ENCODE results near the gene PDSS1. TPM values are rescaled to one million over a fixed set of nuclear protein-coding genes. Genes with fewer than 3 reads are reported as not detected.

Gene PDSS1
- total and polyA plus RNA-seq, 9 of the 15 experiments (the other 6 are each of a cell fraction or from before 2014, with no cell fraction given), result 11.0 to 59.5 (median 45.3) TPM

GRCh38 chr10:26779176-26779860, 81.8 kb downstream of the PDSS1 start:
- FAIRE-seq (peak; percentile 77), DNase-seq (ENCODE audit: extremely low read depth in 1 of 4, low spot score in 3 of 4) (peak in 1 of 4 experiments; percentile 18), ATAC-seq (peak; percentile 53; the same call in 2 of the 3 replicates)
- Histone ChIP-seq H3K4me2 (ENCODE audit: insufficient read depth, low read length) (no peak overlapping the region; the same call in 1 of the 2 replicates), H3K4me3 (no peak overlapping the region), H3K9me3 (replicated peaks; ENCODE audit: control insufficient read depth, insufficient read depth, low read depth, low read length) (no peaks in the 10 kb centered on the region), H3K27me3 (ENCODE audit: control insufficient read depth in 2 of 2, insufficient read depth in 2 of 2, low read length in 2 of 2) (no peaks in the 10 kb centered on the region), H4K20me1 (replicated peaks; ENCODE audit: control insufficient read depth, insufficient read depth, low read length) (peaks cover 24% of the 10 kb centered on the region), H3K9ac (ENCODE audit: insufficient read depth in 1 of 2, low read depth in 2 of 2, low read length in 2 of 2) (no peak overlapping the region), H3K27ac (ENCODE audit: extremely low read depth, low read depth, low read length) (no peak overlapping the region), H2AFZ (ENCODE audit: low read depth, low read length) (no peak overlapping the region), H3K36me3 (ENCODE audit: control insufficient read depth, insufficient read depth, low read length) (no peaks in the 10 kb centered on the region), H3K4me1 (replicated peaks in 1 of 2; ENCODE audit: control insufficient read depth in 2 of 2, insufficient read depth in 2 of 2, low read length in 2 of 2) (peaks cover 0 to 15% of the 10 kb centered on the region in 2 experiments; a peak in 3 of 5 replicates), H3K9me1 (ENCODE audit: control insufficient read depth, insufficient read depth, low read length) (no peaks in the 10 kb centered on the region), H3K79me2 (ENCODE audit: control insufficient read depth, insufficient read depth, low read length) (peaks cover 40% of the 10 kb centered on the region)
- BruUV-seq (replicated peaks), result no TSS peak
- in situ Hi-C loops (cut with MboI) (no loop called here), intact Hi-C loops (cut with micrococcal nuclease) (no loop called here)
- ChIA-PET CTCF (ENCODE audit: low intra/inter-chr PET ratio) (no interaction called here), POLR2A (interaction anchor here (0.6 to 1.4 kb wide), 2 partner anchors 26 to 1739 kb away, joined by 3 read pairs; no protein-coding TSS in a partner anchor)
- WGBS (ENCODE audit: insufficient coverage, low coverage, missing lambda C conversion rate), result 19% methylated on average over 4 of the region's 4 CpGs
- TF ChIP-seq MAFK (IDR thresholded peaks at IDR 0.05; ENCODE audit: low read length) (no peak), GTF2F1 (IDR thresholded peaks at IDR 0.05; ENCODE audit: low read depth, low read length) (no peak), CBFA2T3 (IDR thresholded peaks at IDR 0.05) (peak; percentile 7; the same call in 1 of the 2 replicates), ETV6 (IDR thresholded peaks at IDR 0.05; ENCODE audit: borderline replicate concordance in 1 of 2, low read depth in 2 of 2, low read length in 1 of 2) (0 out of 4 replicates have a peak, but pooled peaks of 1 of the 2 experiments have one; percentile 52), ETV6 (CRISPR knock-in tag; IDR thresholded peaks at IDR 0.05; ENCODE audit: borderline replicate concordance) (no peak), FOXK2 (conservative IDR thresholded peaks at IDR 0.05 in 1 of 2, IDR thresholded peaks at IDR 0.05 in 1 of 2; ENCODE audit: low read depth in 2 of 2) (peak in 1 of 2 experiments; percentile 31; a peak in 2 of 4 replicates), PBX2 (CRISPR knock-in tag; IDR thresholded peaks at IDR 0.05; ENCODE audit: low read depth) (no peak), PBX2 (tag; conservative IDR thresholded peaks at IDR 0.05; ENCODE audit: low read depth) (0 out of 2 replicates have a peak, but pooled peaks have one; percentile 47), MEIS2 (IDR thresholded peaks at IDR 0.05; ENCODE audit: partially characterized antibody) (peak; percentile 45), JUN (IDR thresholded peaks at IDR 0.05; ENCODE audit: borderline replicate concordance, low read depth, low read length) (no peak), JUN (CRISPR knock-in tag; IDR thresholded peaks at IDR 0.05; ENCODE audit: borderline replicate concordance) (no peak), MTA1 (IDR thresholded peaks at IDR 0.05; ENCODE audit: borderline replicate concordance) (no peak), CTBP1 (IDR thresholded peaks at IDR 0.05; ENCODE audit: borderline replicate concordance) (peak; percentile 62), RCOR1 (IDR thresholded peaks at IDR 0.05; ENCODE audit: borderline replicate concordance in 1 of 2, low read depth in 2 of 2, low read length in 2 of 2) (peak in 1 of 2 experiments; percentile 61; a peak in 1 of 4 replicates), POLR2A (conservative IDR thresholded peaks at IDR 0.05) (no peak), CREB5 (CRISPR knock-in tag; IDR thresholded peaks at IDR 0.05) (no peak), ELF1 (tag; IDR thresholded peaks at IDR 0.05) (peak; percentile 26; the same call in 1 of the 2 replicates)
- TF ChIP-seq, protein P1, sequence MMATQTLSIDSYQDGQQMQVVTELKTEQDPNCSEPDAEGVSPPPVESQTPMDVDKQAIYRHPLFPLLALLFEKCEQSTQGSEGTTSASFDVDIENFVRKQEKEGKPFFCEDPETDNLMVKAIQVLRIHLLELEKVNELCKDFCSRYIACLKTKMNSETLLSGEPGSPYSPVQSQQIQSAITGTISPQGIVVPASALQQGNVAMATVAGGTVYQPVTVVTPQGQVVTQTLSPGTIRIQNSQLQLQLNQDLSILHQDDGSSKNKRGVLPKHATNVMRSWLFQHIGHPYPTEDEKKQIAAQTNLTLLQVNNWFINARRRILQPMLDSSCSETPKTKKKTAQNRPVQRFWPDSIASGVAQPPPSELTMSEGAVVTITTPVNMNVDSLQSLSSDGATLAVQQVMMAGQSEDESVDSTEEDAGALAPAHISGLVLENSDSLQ (IDR thresholded peaks at IDR 0.05), result peak; percentile 36; the same call in 1 of the 2 replicates

All from K562 (cell line).